GM13976 (cell line): ENCODE data around the gene PI4KA.
"Not testable (repeated sequence)": the region's sequence is repeated elsewhere in the genome, so short reads cannot be mapped to it uniquely, and the experiment has no call there.

ENCODE experiments used
- DNase-seq: peaks from one replicate; pipeline ENCODE4 v3.0.0; 2012; ENCODE audit warnings: low spot score
- in situ Hi-C: fragments of 300-500 bp; cut with MboI; formaldehyde crosslinking; loops from one replicate; pipeline ENCODE4 v1.12.0; 2022; ENCODE audit warnings: low sequenced_read_pairs, mixed read lengths, inconsistent platforms; ENCODE audit not compliant: unreplicated experiment
- TF ChIP-seq, protein P1 (sequence below): IDR thresholded peaks from 2 replicates; pipeline ENCODE4 v1.5.1; 2012; ENCODE audit warnings: borderline replicate concordance, mild to moderate bottlenecking; ENCODE audit not compliant: insufficient read depth; ENCODE audit errors: extremely low read depth, missing control alignments, control extremely low read depth

PI4KA gene

DNA sequence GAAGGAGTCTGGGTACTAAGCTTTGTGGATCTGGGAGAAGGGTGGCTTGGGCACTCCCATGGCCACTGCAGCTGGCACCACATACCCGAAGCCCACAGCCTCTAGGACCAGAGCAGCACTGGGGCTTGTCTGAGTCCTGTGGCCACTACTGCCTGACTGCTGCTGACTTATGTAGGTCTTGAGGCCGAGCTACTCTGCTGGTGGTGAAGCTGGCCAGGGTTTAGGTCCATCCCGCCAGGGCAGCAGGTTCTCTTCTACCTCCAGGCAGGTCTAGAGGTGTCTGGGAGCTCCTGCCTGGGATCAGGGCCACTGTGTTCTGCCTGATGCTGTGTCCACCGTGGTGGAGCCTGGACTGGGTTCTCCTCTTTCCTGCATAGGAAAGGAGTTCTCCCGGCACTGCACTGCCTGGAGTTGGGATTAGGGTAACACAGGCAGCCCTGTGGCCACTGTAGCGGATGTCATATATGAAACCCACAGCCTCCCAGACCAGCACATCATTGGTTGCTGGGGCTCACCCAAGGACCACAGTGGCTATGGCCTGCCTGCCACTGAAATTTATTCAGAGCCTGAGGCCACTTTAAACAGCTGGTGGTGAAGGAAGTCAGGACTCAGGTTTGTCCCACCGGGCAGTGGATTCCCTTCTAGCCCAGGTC, 194.5 kb downstream of the PI4KA start:
- in situ Hi-C loops = no loop called here

DNA sequence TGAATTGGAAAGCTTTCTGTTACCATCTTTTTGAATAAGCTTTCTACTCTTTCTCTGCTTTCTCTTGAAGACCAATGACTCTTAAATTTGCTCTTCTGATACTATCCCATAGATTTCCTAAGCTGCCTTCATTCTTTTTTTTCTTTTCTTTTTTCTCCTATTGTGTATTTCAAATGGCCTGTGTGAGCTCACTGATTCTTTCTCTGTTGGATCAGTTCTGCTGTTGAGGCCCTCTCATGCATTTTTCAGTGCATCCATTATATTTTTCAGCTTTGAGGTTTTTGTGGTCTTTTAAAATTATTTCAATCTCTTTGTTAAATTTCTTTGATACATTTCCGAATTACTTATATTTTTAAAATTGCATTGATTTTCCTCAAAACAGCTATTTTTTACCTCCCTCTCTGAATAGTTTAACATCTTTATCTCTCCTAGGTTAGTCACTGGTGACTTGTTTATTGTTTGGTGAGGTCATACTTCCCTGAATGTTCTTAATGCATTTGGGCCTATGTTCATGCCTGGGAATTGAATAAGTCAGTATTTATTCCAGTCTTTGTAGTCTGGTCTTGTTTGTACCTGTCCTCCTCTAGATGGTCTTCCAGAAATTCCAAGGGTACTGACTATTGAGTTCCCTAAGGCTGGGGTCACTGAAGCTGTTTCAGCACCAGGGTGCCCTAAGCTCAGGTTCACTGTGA, 195.3 kb downstream of the PI4KA start:
- TF ChIP-seq, protein P1, sequence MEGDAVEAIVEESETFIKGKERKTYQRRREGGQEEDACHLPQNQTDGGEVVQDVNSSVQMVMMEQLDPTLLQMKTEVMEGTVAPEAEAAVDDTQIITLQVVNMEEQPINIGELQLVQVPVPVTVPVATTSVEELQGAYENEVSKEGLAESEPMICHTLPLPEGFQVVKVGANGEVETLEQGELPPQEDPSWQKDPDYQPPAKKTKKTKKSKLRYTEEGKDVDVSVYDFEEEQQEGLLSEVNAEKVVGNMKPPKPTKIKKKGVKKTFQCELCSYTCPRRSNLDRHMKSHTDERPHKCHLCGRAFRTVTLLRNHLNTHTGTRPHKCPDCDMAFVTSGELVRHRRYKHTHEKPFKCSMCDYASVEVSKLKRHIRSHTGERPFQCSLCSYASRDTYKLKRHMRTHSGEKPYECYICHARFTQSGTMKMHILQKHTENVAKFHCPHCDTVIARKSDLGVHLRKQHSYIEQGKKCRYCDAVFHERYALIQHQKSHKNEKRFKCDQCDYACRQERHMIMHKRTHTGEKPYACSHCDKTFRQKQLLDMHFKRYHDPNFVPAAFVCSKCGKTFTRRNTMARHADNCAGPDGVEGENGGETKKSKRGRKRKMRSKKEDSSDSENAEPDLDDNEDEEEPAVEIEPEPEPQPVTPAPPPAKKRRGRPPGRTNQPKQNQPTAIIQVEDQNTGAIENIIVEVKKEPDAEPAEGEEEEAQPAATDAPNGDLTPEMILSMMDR = no peak
- DNase-seq = no peak
- in situ Hi-C loops = no loop called here

More for the DNA sequence above, 194.5 kb downstream of the PI4KA start:
- no peak for DNase-seq
- TF ChIP-seq, protein P1 = no peak

DNA sequence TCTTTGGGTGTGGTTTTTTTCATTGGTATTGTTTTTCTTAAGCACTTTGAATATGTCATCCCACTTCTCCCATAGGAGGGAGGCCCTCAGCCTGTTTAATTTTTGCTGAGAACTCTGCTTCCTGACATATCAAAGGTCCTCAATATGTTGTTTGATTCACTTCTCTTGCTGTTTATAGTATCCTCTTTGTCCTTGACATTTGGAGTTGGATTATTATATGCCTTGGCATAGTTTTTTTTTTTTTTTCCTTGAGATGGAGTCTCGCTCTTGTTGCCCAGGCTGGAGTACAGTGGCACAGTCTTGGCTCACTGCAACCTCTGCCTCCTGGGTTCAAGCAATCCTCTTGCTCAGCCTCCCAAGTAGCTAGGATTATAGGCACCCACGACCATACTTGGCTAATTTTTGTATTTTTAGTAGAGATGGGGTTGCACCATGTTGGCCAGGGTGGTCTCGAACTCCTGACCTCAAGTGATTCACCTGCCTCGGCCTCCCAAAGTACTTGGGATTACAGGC, 196.0 kb downstream of the PI4KA start:
- in situ Hi-C loops = not testable (repeated sequence)

DNA sequence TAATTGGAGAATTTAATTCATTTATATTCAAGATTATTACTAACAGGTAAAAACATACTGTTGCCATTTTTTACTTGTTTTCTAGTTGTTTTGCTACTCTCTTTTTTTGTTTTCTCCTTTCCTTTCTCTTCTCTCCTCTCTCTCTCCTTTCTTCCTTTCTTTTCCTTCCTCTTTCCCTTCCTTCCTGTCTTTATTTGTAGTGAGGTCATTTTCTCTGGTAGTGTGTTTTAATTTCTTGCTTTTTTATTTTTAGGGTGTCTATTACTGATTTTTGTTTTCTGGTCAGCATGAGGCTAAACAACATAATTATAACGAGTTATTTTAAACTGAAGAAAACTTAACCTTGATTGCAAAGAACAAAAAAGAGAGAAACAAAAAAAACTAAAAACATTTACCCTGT, 197.1 kb downstream of the PI4KA start:
- in situ Hi-C loops = no loop called here
- TF ChIP-seq, protein P1 = no peak
- DNase-seq = no peak

More for the DNA sequence above, 196.0 kb downstream of the PI4KA start:
- DNase-seq = not testable (repeated sequence)

DNA sequence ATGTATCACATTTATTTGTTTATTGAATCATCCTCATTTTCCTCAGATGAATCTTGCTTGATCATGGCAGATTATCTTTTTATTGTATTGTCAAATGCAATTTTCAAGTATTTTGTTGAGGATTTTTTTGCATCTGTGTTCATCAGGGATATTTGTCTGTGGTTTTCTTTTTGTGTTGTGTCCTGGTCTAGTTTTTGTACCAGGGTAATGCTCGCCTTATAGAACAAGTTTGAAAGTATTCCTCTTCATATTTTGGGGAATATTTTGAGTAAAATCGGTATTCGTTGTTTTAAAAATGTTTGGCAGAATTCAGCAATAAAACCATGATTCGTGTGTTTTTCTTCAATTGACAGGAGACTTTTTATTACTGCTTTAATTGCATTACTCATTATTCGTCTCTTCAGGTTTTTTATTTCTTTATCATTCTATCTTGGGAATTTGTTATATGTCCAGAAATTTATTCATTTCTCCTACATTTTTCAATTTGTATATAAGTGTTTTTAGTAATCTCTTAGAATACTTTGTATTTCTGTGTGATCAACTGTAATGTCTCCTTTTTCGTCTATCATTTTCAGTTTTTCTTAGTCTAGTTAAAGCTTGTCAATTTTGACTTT, 198.1 kb downstream of the PI4KA start:
- TF ChIP-seq, protein P1 = no peak
- no peak for DNase-seq
- in situ Hi-C loops = no loop called here

DNA sequence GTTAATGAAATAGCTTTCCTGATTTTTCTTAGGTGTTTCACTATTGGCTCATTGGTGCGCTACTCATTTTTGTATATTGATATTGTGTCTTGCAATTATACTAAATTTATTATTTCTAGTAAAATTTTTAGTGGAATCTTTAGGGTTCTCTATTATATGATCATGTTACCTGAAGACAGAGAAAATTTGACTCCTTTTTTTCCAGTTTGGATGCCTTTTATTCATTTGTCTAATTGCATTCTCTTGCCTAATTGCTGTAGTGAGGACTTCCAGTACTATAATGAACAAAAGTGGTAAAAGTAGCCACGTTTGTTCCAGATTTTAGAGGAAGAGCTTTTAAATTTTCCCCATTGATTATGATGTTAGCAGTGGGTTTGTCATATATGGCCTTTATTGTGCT, 198.7 kb downstream of the PI4KA start:
- TF ChIP-seq, protein P1 = no peak
- in situ Hi-C loops = no loop called here
- DNase-seq = no peak

DNA sequence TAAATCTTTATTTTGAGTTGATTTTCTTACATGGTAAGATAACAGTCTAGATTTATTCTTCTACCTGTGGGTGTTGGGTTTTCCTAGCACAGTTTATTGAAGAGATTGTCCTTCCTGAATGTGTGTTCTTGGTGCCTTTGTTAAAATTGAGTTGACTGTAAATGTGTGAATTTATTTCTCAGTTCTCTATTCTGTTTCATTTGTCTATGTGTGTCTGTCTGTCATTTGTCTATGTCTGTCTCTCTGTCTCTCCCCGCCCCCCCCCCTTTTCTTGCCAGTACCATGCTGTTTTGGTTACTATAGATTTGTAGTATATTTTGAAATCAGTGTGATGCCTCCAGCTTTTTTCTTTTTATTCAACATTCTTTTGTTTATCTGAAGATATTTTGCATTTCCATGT, 199.4 kb downstream of the PI4KA start:
- DNase-seq = no peak
- TF ChIP-seq, protein P1 = no peak
- in situ Hi-C loops = no loop called here
